ENCODE measurements around the gene CTDSPL.
"Not testable (repeated sequence)": the region's sequence is repeated elsewhere in the genome, so short reads cannot be mapped to it uniquely, and the experiment has no call there.

CTDSPL gene, protein sequence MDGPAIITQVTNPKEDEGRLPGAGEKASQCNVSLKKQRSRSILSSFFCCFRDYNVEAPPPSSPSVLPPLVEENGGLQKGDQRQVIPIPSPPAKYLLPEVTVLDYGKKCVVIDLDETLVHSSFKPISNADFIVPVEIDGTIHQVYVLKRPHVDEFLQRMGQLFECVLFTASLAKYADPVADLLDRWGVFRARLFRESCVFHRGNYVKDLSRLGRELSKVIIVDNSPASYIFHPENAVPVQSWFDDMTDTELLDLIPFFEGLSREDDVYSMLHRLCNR

DNA sequence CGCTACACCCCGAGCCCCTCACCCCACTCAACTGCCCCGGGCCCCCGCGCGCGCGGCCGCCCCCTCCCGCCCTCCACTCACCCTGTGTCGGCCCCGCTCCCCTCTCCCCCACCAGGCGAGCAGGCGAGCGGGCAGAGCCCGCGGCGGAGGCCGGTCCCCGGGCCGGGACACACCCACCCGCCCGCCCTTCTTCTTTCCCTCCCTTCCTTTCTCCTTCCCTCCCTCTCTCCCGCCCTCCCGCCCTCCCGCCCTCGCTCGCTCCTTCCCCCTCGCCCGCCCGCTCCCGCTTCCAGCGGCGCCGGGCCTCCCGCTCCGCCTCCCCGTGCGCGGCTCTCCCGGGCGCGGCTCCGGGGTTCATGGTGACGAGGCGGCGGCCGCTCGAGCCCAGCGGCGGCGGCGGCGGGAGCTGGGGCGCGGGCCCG is at the start of gene CTDSPL:
Gene CTDSPL, plus strand, starts transcription at position 261 of the 422 bp plus-strand sequence. CDS start 320 bp downstream, outside the sequence.
- no peak for DNase-seq

DNA sequence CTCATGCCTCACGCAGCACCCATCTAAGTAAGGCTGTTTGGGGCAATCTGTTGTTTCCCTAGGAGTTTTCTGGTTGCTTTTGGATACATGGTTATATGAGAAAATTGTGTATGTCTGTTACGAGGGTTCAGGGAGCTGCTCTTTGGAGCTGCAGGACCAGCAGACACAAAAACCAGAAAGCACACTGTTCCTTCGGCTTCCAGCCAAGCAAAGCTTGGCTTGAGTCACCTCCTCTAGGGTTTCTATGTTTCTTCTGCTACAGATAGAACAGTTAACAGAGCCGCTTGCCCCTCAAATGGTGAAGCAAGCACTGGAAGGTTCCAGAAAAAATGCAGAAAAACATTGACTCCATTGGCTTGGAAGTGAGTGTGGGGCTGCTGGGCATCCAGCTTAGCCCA is 49.2 kb upstream of the CTDSPL start:
- DNase-seq: no peak

DNA sequence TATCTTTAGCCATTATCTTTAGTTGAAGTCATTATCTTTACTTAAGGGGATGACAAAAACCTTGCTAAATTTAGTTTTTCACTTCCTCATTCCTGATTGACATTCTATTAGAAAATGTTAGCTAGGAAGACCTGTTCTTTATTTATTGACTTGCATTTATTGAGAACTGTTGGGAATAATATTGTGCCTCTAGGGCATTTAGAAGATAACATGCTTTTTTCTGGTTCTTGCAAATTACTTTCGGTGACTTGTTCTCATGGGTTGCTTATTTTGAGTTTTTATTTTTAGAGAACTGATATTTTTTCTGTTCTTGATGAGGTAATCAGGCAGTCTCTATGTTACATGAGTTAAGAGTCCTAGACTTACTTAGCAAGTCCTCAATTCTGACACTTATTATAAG is 48.3 kb upstream of the CTDSPL start:
- no peak for DNase-seq

DNA sequence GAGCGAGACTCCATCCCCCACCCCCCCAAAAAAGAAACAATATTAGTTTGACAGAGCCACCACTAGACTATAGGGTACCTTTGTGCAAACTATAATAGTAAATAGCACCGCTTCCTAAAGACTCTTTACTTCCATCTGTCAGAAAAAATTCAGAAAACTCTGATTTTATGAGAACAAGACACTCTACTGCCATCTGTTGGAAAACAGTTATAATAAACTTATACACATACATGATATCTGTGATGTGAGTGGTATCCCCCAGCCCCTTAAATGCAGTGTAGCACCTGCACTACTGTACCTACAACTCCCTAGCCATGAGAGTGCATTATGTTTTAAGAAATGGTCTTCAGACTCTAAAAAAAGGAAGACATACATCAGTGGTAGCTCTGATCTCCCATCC is 47.1 kb upstream of the CTDSPL start:
- DNase-seq: no peak

GRCh38 chr3:37815156-37815555 is 46.5 kb upstream of the CTDSPL start:
- DNase-seq: not testable (repeated sequence)

DNA sequence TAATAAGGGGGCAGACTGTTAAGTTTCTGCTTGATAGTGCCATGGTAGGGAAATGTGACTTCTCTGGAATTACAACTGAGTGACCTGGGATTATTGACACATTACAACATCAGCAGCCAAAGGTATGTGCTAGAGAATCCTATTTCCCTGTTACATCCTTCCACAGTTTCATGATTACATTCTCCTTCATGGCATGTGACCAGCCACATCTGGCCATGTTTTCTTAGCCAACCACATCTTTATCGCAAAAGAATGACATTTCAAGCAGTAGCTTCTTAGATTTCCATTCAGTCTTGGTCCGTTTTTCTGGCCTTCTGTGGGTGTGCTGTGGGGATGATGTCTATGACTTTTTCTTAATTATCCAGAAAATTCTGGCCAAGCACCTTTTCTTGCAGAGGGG is 45.4 kb upstream of the CTDSPL start:
- no peak for DNase-seq

- DNase-seq: no peak
Observed at GRCh38 chr3:37819591-37819990, 42.1 kb upstream of the CTDSPL start.

GRCh38 chr3:37820286-37820685 is 41.4 kb upstream of the CTDSPL start:
- DNase-seq: no peak

DNA sequence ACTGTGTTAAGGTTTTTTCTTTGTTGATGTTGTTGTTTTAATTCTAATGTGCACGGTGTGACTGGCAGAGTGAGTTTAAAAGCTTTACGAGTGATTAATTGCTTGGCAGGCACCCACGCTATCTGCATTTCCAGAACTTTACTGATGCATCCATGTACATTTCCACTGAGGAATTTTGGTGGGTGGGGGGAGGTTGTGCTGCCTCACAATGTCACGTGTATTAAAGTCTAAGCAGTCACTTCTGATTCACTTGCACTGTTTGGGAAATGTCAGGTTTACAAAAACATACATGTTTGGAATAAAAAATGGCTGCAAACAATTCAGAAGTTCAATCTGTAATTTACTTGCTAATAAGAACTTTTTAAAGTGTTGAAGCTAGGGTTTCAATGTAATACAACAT is 38.5 kb upstream of the CTDSPL start:
- no peak for DNase-seq

DNA sequence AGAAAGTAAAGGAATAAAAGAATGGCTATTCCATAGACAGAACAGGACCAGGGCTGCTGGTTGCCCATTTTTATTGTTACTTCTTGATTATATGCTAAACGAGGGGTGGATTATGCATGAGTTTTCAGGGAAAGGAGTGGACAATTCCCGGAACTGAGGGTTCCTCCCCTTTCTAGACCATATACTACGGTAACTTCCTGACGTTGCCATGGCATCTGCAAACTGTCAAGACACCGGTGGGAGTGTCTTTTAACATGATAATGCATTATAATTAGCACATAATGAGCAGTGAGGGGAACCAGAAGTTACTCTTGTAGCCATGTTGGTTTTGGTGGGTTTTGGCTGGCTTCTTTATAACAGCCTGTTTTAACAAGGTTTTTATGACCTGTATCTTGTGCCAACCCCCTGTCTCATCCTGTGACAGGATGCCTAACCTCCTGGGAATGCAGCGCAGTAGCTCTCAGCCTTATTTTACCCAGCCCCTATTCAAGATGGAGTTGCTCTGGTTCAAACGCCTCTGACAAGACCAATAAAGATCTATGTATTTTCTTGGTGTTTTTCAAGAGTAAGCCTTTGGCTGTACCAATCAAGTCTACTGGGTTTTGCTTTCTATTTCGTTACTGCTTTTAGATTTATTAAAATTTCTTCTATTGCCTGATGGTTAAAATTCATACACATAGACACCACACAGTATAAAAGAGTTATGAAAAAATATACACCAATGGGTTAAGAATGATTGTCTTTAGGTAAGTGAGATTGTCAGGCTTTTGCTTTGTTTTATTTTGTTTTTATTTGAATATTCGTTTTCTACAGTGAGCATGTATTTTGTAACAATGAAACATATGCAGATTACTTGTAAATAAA is 37.4 kb upstream of the CTDSPL start:
- no peak for DNase-seq

DNA sequence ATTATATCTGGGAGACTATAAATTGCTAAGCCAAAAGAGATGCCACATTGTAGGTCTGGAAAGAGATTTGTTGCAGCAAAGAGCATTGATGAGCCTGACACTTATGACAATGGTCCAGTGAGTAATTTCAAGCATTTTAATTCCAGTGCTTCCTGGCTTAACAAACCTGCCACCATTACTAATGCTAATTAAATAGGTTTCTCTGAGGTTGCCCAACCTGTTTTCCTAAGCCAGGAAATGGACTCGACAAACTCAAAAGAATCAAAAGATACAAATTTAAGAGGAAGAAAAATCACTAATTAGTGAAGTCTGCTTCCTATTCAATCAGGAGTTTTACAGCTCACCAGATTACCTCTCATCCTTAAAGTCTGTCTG is 36.7 kb upstream of the CTDSPL start:
- DNase-seq: no peak

- DNase-seq: no peak
Observed at GRCh38 chr3:37825744-37826400, 35.8 kb upstream of the CTDSPL start.

- DNase-seq: no peak
Observed at GRCh38 chr3:37826502-37826901, 35.2 kb upstream of the CTDSPL start.

DNA sequence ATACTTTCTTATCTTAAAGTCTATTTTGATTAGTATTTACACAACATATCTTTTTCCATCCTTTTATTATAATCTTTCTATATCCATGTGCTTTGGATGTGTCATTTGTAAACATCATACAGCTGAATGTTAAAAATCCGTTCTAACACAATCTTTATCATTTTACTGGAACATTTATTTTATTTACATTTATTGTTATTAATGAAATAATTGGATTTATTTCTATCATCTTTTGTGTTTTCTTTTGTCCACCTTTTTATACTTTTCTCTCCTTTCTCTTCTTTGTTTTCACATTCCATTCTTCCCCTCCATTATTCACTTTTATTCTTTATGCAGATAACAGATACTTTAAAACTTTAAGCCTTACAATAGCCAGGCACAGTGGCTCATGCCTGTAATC is 34.7 kb upstream of the CTDSPL start:
- no peak for DNase-seq

DNA sequence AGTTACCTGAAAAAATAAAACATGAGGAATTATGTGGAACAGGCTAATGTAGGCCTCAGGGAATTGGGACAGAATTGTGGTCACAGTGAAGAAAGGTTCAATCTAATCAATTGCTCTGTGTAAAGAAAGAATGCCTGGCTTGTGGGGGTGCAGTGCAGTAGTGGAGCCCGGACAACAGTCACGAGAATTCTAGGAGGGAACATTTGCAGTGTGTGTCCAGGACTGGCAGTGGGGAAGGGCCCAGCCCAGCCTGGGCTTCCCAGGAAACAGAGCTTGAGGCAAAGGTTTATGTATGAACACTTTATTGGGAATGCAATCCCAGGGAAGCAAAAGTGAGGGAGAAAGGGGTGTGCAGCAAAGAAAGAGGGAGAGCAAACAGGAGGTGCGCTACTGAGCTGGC is 29.2 kb upstream of the CTDSPL start:
- DNase-seq: no peak

DNA sequence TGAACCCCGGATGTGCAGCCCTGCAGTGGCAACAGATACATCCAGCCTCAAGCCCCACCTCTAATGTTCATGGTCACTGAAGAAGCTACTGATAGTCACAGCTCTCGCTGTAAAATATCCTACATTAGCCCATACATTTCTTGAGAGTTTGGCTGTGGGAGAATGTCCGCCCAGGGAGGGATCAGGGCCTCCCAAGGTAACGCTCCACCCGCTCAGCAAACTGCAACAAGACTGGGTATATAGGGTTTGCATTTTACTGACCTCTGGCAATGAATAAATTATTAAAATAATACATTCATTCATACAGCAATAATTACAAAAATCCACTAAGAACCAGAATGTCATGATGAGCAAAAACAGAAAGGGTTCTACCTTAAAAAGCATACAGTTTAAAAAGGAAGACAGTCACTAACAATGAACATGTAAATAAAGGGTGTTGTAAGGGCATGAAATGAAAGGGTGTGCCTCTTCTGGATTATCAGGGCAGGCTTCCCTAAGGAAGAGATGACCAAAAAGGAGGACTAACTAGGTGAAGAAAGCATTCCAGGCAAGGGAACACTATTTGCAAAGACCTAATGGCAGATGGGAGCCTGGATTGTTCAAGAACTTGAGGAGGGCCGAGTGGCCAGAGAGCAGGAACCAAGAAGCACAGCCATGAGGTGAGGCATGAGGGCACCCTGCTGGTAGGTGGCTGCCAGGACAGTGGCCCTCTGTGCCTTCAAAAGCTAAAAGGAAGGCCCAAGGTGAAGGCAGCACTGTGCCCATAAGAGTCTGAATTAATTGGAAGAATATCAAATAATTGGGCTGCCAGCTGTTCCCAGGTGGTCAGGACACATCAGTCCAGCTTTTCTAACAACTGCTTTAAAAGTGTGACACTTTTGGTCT is 28.1 kb upstream of the CTDSPL start:
- DNase-seq: no peak

DNA sequence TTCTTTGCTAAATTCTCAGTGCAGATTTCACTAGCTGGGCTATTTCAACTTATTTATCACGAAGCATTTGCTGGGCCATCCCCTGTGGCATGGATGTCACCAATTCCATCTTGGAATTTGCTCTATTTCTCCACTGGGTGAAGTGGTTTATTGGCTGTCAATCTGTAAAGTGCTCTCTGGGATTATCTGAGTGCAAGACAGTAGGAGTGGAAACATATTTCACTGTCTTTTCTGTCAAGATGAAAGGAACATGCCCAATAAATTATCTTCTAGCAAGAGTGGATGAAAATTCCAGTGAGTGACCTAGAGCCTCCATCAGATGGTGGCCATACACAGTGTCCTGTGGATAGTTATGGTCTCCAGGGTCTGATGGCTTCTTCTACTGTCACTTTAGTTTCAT is 25.1 kb upstream of the CTDSPL start:
- DNase-seq: no peak

- no peak for DNase-seq
Observed at GRCh38 chr3:37847689-37848088, 14.0 kb upstream of the CTDSPL start.

GRCh38 chr3:37849146-37849923 is 12.3 kb upstream of the CTDSPL start:
- no peak for DNase-seq

DNA sequence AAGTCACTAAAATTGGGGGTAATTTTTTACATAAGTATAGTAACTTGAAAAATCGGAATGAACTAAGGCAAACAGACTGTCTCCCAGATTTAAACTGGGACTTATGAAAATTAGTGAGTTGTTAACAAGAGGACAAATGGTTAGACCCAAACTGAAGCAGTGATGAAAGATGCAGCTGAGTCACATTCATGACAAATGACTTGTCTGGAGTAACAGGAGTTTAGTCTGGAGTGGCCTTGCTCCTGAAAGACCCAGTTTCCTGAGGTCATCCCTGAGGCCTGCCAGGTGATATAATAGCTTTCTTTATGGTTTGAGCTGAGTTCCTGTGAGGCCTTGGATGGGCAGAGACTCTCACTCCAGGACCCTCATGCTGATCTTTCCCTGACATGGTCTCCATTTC is 9.6 kb upstream of the CTDSPL start:
- no peak for DNase-seq

GRCh38 chr3:37852771-37853170 is 8.9 kb upstream of the CTDSPL start:
- no peak for DNase-seq
